GM12892 (cell line): ENCODE measurements around the gene NAGS.

ENCODE experiments used
- POLR2A ChIP-seq: IDR thresholded peaks from 2 replicates; pipeline ENCODE4 v1.6.1; 2011; ENCODE audit warnings: low read depth, low read length, control low read depth
- POLR2AphosphoS5 ChIP-seq: IDR thresholded peaks from 2 replicates; pipeline ENCODE4 v1.6.1; 2011; ENCODE audit warnings: low read depth, low read length, control low read depth
- TAF1 ChIP-seq: IDR thresholded peaks from 2 replicates; pipeline ENCODE4 v1.6.1; 2011; ENCODE audit warnings: low read depth, mild to moderate bottlenecking, control low read depth, low read length, borderline replicate concordance

- TF ChIP-seq POLR2A (no peak), POLR2AphosphoS5 (no peak), TAF1 (no peak)
These were observed 4.1 kb upstream of the NAGS start for GRCh38 chr17:44000141-44000860.
